ENCODE results near the gene CDK14. TPM values are rescaled to one million over a fixed set of nuclear protein-coding genes. Genes with fewer than 3 reads are reported as not detected.
"Not testable (repeated sequence)": the region's sequence is repeated elsewhere in the genome, so short reads cannot be mapped to it uniquely, and the experiment has no call there.

CDK14 gene
- total RNA-seq, 1 experiment from 2014 or later = 57.9 TPM

DNA sequence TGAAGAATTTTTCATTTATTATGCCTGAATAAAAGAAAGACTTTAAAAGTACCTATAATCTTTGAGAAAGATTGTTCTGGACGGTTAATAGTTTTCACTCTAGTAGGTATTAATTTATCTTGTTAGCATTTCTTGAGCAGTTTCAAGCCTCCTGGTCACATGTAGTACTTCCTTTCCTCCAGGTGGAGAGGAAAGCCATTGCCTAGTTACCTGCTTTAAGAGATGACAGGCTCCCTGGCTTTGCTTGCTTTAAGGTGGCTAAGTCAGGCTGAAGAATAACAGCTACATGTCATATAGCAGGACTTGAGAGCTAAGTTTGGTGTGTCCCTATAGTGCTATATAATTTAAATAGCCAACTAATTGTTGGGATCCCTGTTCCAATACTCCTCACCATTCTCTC lies 160.2 kb downstream of the CDK14 start:
- H3K36me3 Mint-ChIP-seq = no peaks in the 10 kb centered on the region
- POLR2A ChIA-PET = no interaction called here
- DNase-seq (ENCODE audit: low spot score) (no peak), ATAC-seq (no peak)
- CTCF ChIA-PET = no interaction called here
- no peak overlapping the region for H3K27ac Mint-ChIP-seq
- H3K4me1 Mint-ChIP-seq = peaks cover 4% of the 10 kb centered on the region; the same call in 1 of the 2 replicates
- H3K27me3 Mint-ChIP-seq (ENCODE audit: low read depth) = no peaks in the 10 kb centered on the region
- TF ChIP-seq TEAD4 (CRISPR knock-in tag; IDR thresholded peaks at IDR 0.05) = no peak
- TF ChIP-seq GABPB1 (CRISPR knock-in tag; IDR thresholded peaks at IDR 0.05) = no peak
- no peak for TF ChIP-seq ELF4 (CRISPR knock-in tag; IDR thresholded peaks at IDR 0.05; ENCODE audit: low read depth)
- no peak for TF ChIP-seq CBFB (CRISPR knock-in tag; IDR thresholded peaks at IDR 0.05; ENCODE audit: low read depth)
- TF ChIP-seq NFATC4 (CRISPR knock-in tag; IDR thresholded peaks at IDR 0.05) = no peak
- no peak for TF ChIP-seq E2F4 (CRISPR knock-in tag; IDR thresholded peaks at IDR 0.05; ENCODE audit: borderline replicate concordance, low read depth)
- H3K4me3 Mint-ChIP-seq = no peak overlapping the region
- no peaks in the 10 kb centered on the region for H3K9me3 Mint-ChIP-seq

- H3K9me3 Mint-ChIP-seq; POLR2A ChIA-PET; ATAC-seq; H3K4me3 Mint-ChIP-seq; H3K4me1 Mint-ChIP-seq; H3K27ac Mint-ChIP-seq; H3K36me3 Mint-ChIP-seq; DNase-seq (ENCODE audit: low spot score); H3K27me3 Mint-ChIP-seq (ENCODE audit: low read depth): not testable (repeated sequence)
- CTCF ChIA-PET = interaction anchor here (1.2 kb wide), 1 partner anchor 277 kb away, joined by 4 read pairs; no protein-coding TSS in a partner anchor
Observed at GRCh38 chr7:90757565-90757950, 161.4 kb downstream of the CDK14 start.

GRCh38 chr7:90758933-90759562 lies 162.9 kb downstream of the CDK14 start:
- ChIA-PET POLR2A (interaction anchor here (0.6 kb wide), 1 partner anchor 251 kb away, joined by 4 read pairs; no protein-coding TSS in a partner anchor), CTCF (interaction anchor here (1.2 to 1.6 kb wide), 2 partner anchors 9 to 275 kb away, joined by 3 to 4 read pairs; no protein-coding TSS in a partner anchor)
- ATAC-seq (no peak), DNase-seq (ENCODE audit: low spot score) (no peak)
- TF ChIP-seq E2F4 (CRISPR knock-in tag; IDR thresholded peaks at IDR 0.05; ENCODE audit: borderline replicate concordance, low read depth) (no peak), IRF2 (CRISPR knock-in tag; IDR thresholded peaks at IDR 0.05; ENCODE audit: borderline replicate concordance, low read depth) (no peak)
- TF ChIP-seq, protein P1, sequence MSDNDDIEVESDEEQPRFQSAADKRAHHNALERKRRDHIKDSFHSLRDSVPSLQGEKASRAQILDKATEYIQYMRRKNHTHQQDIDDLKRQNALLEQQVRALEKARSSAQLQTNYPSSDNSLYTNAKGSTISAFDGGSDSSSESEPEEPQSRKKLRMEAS (CRISPR knock-in tag; IDR thresholded peaks at IDR 0.05) = no peak
- Mint-ChIP-seq H3K27ac (no peak overlapping the region), H3K4me1 (peaks cover 15% of the 10 kb centered on the region), H3K4me3 (no peak overlapping the region), H3K36me3 (no peaks in the 10 kb centered on the region), H3K9me3 (no peaks in the 10 kb centered on the region), H3K27me3 (ENCODE audit: low read depth) (no peaks in the 10 kb centered on the region; the same call in 1 of the 2 replicates)

DNA sequence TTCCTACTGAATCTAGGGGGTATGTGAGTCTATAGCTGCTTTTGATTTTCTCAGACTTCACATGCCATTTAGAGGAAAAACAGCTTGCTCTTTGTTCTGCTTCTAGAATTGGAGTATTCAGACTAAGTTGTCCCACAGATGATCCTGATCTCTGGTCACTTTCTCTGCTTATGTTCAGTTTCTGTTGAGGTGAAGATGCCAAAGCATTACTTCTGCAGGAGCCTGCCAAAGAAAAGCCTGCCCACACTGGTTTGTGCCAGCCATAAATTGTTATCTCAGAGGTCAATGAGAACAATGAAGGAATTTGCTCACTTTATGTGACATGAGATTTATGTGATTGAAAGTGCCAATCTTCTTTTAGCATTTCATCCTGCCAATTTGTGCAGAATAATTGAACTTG lies 163.6 kb downstream of the CDK14 start:
- DNase-seq (ENCODE audit: low spot score) = no peak
- TF ChIP-seq AR (CRISPR knock-in tag; IDR thresholded peaks at IDR 0.05) (no peak), ZNF396 (CRISPR knock-in tag; IDR thresholded peaks at IDR 0.05; ENCODE audit: borderline replicate concordance) (no peak), ZNF512 (CRISPR knock-in tag; IDR thresholded peaks at IDR 0.05; ENCODE audit: borderline replicate concordance) (no peak), ATF1 (CRISPR knock-in tag; IDR thresholded peaks at IDR 0.05) (no peak), ZNF423 (CRISPR knock-in tag; IDR thresholded peaks at IDR 0.05) (no peak)
- Mint-ChIP-seq H3K27ac (no peak overlapping the region), H3K27me3 (ENCODE audit: low read depth) (no peaks in the 10 kb centered on the region; the same call in 1 of the 2 replicates), H3K36me3 (no peaks in the 10 kb centered on the region), H3K9me3 (no peaks in the 10 kb centered on the region), H3K4me3 (no peak overlapping the region), H3K4me1 (peaks cover 22% of the 10 kb centered on the region)
- POLR2A ChIA-PET = no interaction called here
- no peak for ATAC-seq
- CTCF ChIA-PET = interaction anchor here (1.6 kb wide), 1 partner anchor 10 kb away, joined by 3 read pairs; no protein-coding TSS in a partner anchor
